RWPE1 (cell line): ENCODE measurements around the gene CCDC27.
"Not testable (repeated sequence)": the region's sequence is repeated elsewhere in the genome, so short reads cannot be mapped to it uniquely, and the experiment has no call there.

Experiments
- CTCF ChIA-PET: fragments of 350-600 bp; sonication (Branson Sonifier 250); formaldehyde crosslinking; extraction: SDS; loops from one replicate; lab custom pipeline; 2021; lab: Yijun Ruan, JAX
- POLR2A ChIA-PET: fragments of 400-600 bp; formaldehyde crosslinking; extraction: SDS; loops from one replicate; lab custom pipeline; 2020; ENCODE audit warnings: antibody characterized with exemption; ENCODE audit not compliant: low non-redundant PET; lab: Yijun Ruan, JAX
- DNase-seq: peaks from one replicate; pipeline ENCODE4 v3.0.0; 2012; ENCODE audit warnings: low spot score
- H3K27ac ChIP-seq: fragments of 450-650 bp; 2 replicates; pipeline ENCODE4 v1.5.1; 2017
- CTCF ChIP-seq: fragments of 450-650 bp; conservative IDR thresholded peaks from 2 replicates; pipeline ENCODE4 v1.5.1; 2017; ENCODE audit warnings: low read depth, mild to moderate bottlenecking

CCDC27 gene

GRCh38 chr1:3795453-3796214 lies 43.4 kb downstream of the CCDC27 start:
- H3K27ac ChIP-seq: peak overlapping the region; percentile 67
- DNase-seq: no peak
- TF ChIP-seq CTCF: no peak
- ChIA-PET CTCF (no interaction called here), POLR2A (interaction anchor here (1.3 kb wide), 1 partner anchor 27 kb away, joined by 5 read pairs; no protein-coding TSS in a partner anchor)

- H3K27ac ChIP-seq: peak within 1 kb of the TSS; percentile 67
- peak; percentile 96 for DNase-seq
- no peak for TF ChIP-seq CTCF
- ChIA-PET POLR2A (interaction anchor here (1.3 kb wide), 1 partner anchor 28 kb away, joined by 5 read pairs; no protein-coding TSS in a partner anchor), CTCF (no interaction called here)
Measured at GRCh38 chr1:3796215-3797061, 44.2 kb downstream of the CCDC27 start, which contains the start of gene LRRC47. TSS of gene LRRC47 (minus strand) at chr1:3796498. CDS start at chr1:3796476, 22 bp downstream.

- TF ChIP-seq CTCF: no peak
- no peak overlapping the region for H3K27ac ChIP-seq
- CTCF ChIA-PET: no interaction called here
- no peak for DNase-seq
- POLR2A ChIA-PET: no interaction called here
Measured at GRCh38 chr1:3799976-3800685, 47.9 kb downstream of the CCDC27 start.

- CTCF ChIA-PET: interaction anchor here (0.6 to 0.9 kb wide), 2 partner anchors 27 to 450 kb away, joined by 4 read pairs; no protein-coding TSS in a partner anchor
- POLR2A ChIA-PET, DNase-seq, H3K27ac ChIP-seq: not testable (repeated sequence)
Measured at GRCh38 chr1:3800795-3801194, 48.5 kb downstream of the CCDC27 start.

- ChIA-PET POLR2A (no interaction called here), CTCF (interaction anchor here (0.6 kb wide), 1 partner anchor 77 kb away, joined by 5 read pairs; no protein-coding TSS in a partner anchor)
- DNase-seq: no peak
- no peak for TF ChIP-seq CTCF
- no peak overlapping the region for H3K27ac ChIP-seq
Measured at GRCh38 chr1:3803905-3804626, 51.8 kb downstream of the CCDC27 start.

- POLR2A ChIA-PET, H3K27ac ChIP-seq, DNase-seq, CTCF ChIA-PET: not testable (repeated sequence)
Measured at GRCh38 chr1:3804627-3804944, 52.3 kb downstream of the CCDC27 start.
